Measurements from ENCODE around the gene CREBBP. TPM values are rescaled to one million over a fixed set of nuclear protein-coding genes. Genes with fewer than 3 reads are reported as not detected.

CREBBP gene
- total RNA-seq, 2 experiments from 2014 or later: 53.0 to 56.6 TPM

GRCh38 chr16:3876160-3876559, 4.4 kb downstream of the CREBBP start:
- Mint-ChIP-seq H3K4me1 (peaks cover 51% of the 10 kb centered on the region), H3K27me3 (no peaks in the 10 kb centered on the region), H3K9me3 (no peaks in the 10 kb centered on the region), H3K36me3 (ENCODE audit: low read depth) (peaks cover 29% of the 10 kb centered on the region), H3K4me3 (no peak overlapping the region), H3K27ac (no peak overlapping the region)
- no peak for DNase-seq
- ChIA-PET CTCF (no interaction called here), POLR2A (interaction anchor here (0.6 to 0.9 kb wide), 2 partner anchors 11 to 539 kb away, joined by 3 read pairs; no protein-coding TSS in a partner anchor)

GRCh38 chr16:3874794-3875692, 5.5 kb downstream of the CREBBP start:
- POLR2A ChIA-PET: interaction anchor here (0.9 kb wide), 1 partner anchor 540 kb away, joined by 3 read pairs; no protein-coding TSS in a partner anchor
- CTCF ChIA-PET: no interaction called here

DNA sequence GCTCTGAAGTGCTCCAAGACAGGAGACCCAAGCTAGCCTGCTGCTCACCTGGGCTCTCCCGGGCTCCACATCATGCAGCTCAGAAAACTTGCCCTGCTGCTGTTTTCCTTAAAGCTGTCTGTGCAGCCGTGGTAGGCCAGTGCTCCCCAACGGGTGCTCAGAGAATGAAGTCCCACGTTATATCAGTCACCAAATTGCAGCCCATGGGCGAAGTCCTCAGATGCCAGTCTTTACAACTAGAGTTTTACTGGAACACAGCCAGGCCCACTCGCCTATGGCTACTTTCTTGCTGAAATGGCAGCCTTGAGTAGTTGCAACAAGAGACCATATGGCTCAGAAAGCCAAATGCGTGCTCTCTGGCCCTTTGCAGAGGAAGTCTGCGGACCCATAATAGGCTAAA, 6.3 kb downstream of the CREBBP start:
- Mint-ChIP-seq H3K27me3 (no peaks in the 10 kb centered on the region), H3K4me3 (no peak overlapping the region), H3K4me1 (peaks cover 62% of the 10 kb centered on the region), H3K27ac (no peak overlapping the region), H3K36me3 (ENCODE audit: low read depth) (peaks cover 26% of the 10 kb centered on the region), H3K9me3 (no peaks in the 10 kb centered on the region)
- ChIA-PET CTCF (interaction anchor here (0.5 kb wide), 1 partner anchor 151 kb away, joined by 4 read pairs; no protein-coding TSS in a partner anchor), POLR2A (no interaction called here)
- no peak for DNase-seq

More at GRCh38 chr16:3874794-3875692, 5.5 kb downstream of the CREBBP start:
- no peak overlapping the region for H3K27ac Mint-ChIP-seq
- peaks cover 58% of the 10 kb centered on the region for H3K4me1 Mint-ChIP-seq
- H3K4me3 Mint-ChIP-seq: no peak overlapping the region
- H3K36me3 Mint-ChIP-seq (ENCODE audit: low read depth): peaks cover 29% of the 10 kb centered on the region
- no peaks in the 10 kb centered on the region for H3K27me3 Mint-ChIP-seq
- DNase-seq: no peak
- no peaks in the 10 kb centered on the region for H3K9me3 Mint-ChIP-seq

DNA sequence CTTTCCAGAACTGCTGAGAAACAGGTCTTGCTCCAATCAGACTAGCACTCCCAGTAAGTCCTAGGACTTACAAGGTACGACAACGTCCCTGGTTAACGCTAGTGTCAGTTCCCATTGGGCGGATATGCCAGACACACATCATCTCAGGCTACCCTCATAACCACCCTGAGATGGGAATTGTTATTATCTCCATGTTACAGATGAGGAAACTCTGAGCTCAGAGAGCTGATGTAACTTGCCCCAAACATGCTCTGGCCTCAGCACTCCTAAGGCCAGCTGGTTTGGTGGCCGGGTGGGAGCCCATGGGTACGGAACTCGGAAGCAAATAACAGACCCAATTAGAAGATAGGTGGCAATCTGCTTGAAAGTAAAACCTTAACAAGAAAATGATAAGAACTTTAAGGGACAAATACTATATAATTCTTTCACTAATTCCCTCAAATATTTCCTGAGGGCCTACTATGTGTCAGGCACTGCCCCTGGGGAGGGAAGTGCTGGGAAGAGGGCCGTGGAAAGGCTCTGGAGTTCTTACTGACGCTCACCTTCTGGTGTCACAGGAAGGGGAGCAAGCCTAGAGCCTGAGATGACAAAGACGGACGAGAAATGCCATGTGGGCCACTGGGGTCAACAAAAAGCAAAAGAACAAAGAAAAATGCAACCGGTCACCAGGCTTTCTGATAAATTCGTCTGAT, 6.9 kb downstream of the CREBBP start:
- H3K4me3 Mint-ChIP-seq: no peak overlapping the region
- no peak for DNase-seq
- POLR2A ChIA-PET: interaction anchor here (1.0 kb wide), 1 partner anchor 14 kb away, joined by 3 read pairs; no protein-coding TSS in a partner anchor
- H3K36me3 Mint-ChIP-seq (ENCODE audit: low read depth): peaks cover 22% of the 10 kb centered on the region
- H3K27me3 Mint-ChIP-seq: no peaks in the 10 kb centered on the region
- H3K4me1 Mint-ChIP-seq: peaks cover 59% of the 10 kb centered on the region
- CTCF ChIA-PET: interaction anchor here (0.5 kb wide), 1 partner anchor 150 kb away, joined by 4 read pairs; no protein-coding TSS in a partner anchor
- no peaks in the 10 kb centered on the region for H3K9me3 Mint-ChIP-seq
- no peak overlapping the region for H3K27ac Mint-ChIP-seq

DNA sequence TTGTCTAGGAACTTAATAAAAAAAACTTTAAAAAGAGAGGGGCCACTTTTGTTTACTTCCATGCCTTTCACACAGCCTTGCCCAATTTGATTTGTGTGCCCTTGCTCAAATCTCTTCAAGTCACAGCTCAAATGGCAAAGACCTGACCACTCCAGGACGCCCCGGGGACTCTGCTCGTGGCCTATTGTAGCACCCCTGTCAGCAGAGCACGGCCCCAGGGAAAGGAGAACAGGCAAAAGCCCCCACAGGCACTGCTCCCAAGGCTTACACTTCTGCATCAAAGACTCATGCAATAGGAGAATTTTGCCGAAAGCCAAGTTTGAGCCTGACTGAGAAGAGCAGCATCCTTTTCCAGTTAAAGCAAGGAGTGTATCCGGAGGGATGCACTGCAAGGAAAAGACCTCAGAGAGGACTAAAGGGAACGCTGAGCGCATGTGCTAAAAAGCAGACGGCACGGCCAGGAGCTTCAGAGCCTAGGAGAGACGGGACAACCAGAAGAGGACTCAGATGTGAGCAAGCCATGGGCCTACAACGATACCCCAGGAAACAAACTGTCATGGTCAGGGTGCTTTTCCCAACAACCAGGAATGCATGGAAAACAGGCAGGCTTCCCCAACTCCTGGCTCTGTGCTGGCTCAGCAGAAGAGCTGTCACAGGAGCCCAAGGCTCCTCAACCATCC, 8.2 kb downstream of the CREBBP start:
- Mint-ChIP-seq H3K27me3 (no peaks in the 10 kb centered on the region), H3K27ac (no peak overlapping the region), H3K36me3 (ENCODE audit: low read depth) (peaks cover 12% of the 10 kb centered on the region), H3K9me3 (no peaks in the 10 kb centered on the region), H3K4me3 (no peak overlapping the region), H3K4me1 (peaks cover 51% of the 10 kb centered on the region)
- ChIA-PET POLR2A (interaction anchor here (1.0 to 1.4 kb wide), 3 partner anchors 7 to 13 kb away, joined by 3 to 5 read pairs (median 3); partner anchors contain the start of gene CREBBP), CTCF (no interaction called here)
- no peak for DNase-seq

GRCh38 chr16:3868967-3869366, 11.5 kb downstream of the CREBBP start:
- no peak for DNase-seq
- POLR2A ChIA-PET: interaction anchor here (1.1 to 1.2 kb wide), 2 partner anchors 10 to 12 kb away, joined by 3 to 6 read pairs; no protein-coding TSS in a partner anchor
- Mint-ChIP-seq H3K27ac (no peak overlapping the region), H3K4me3 (no peak overlapping the region), H3K36me3 (ENCODE audit: low read depth) (peaks cover 2% of the 10 kb centered on the region), H3K9me3 (no peaks in the 10 kb centered on the region), H3K27me3 (no peaks in the 10 kb centered on the region), H3K4me1 (peaks cover 34% of the 10 kb centered on the region)
- CTCF ChIA-PET: no interaction called here

DNA sequence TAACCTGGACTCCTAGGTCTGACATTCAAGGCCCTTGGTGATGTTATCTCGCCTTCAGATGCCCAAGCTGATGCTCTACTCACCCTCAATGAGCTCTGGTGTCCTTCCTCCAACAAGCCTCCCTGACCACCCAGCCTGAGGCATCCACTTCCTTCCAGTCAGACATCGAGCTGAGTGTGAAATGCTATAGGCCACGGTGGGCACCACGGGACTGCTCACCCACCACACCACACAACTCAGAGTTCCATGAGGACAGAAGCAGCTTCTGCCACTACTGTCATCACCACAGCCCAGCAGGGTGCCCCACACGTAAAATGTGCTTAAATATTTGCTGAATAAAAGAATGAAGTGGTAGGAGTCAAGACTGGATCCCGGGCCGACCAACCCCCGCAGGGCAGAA, 12.0 kb downstream of the CREBBP start:
- H3K9me3 Mint-ChIP-seq: no peaks in the 10 kb centered on the region
- no peak for DNase-seq
- ChIA-PET CTCF (no interaction called here), POLR2A (interaction anchor here (1.1 to 1.2 kb wide), 2 partner anchors 10 to 12 kb away, joined by 3 to 6 read pairs; no protein-coding TSS in a partner anchor)
- H3K4me3 Mint-ChIP-seq: no peak overlapping the region
- H3K27ac Mint-ChIP-seq: no peak overlapping the region
- no peaks in the 10 kb centered on the region for H3K27me3 Mint-ChIP-seq
- H3K4me1 Mint-ChIP-seq: peaks cover 34% of the 10 kb centered on the region
- H3K36me3 Mint-ChIP-seq (ENCODE audit: low read depth): peaks cover 2% of the 10 kb centered on the region

DNA sequence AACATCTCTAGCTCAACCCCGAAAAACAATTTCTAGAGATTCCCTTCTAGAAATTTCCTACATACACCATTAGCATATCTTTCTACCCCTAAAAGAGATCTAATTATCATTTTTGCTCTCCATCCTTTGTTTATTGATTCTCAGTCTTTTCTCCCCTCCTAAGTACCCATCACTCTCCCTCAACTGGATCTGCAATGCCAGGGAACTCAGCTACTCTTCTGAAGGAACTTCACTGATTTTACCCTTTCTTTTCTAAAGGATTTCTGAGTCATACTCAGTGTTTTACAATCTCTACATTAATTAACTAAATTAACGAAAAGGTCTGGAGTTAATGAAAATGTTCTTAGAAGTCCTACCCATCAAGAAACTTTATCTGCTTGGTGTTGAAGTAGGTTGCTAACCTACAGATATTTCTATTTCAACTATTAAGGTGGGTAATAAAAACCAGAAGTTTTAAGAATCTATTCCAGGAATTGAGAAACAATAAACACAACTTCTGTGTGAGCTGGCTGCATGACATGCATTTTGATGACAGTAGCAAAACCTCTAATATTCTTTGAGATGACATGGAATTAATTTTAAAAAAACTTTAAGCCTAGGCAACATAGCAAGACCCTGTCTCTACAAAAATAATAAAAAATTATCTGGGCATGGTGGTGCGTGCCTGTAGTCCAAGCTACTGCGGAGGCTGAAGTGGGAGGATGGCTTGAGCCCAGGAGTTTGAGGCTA, 13.6 kb downstream of the CREBBP start:
- CTCF ChIA-PET: no interaction called here
- POLR2A ChIA-PET: interaction anchor here (1.0 to 1.8 kb wide), 2 partner anchors 12 to 149 kb away, joined by 3 to 5 read pairs; partner anchors contain the start of gene TRAP1

GRCh38 chr16:3865241-3865640, 15.3 kb downstream of the CREBBP start:
- H3K4me1 Mint-ChIP-seq: peaks cover 22% of the 10 kb centered on the region
- H3K9me3 Mint-ChIP-seq: no peaks in the 10 kb centered on the region
- H3K36me3 Mint-ChIP-seq (ENCODE audit: low read depth): peaks cover 2% of the 10 kb centered on the region
- H3K4me3 Mint-ChIP-seq: no peak overlapping the region
- POLR2A ChIA-PET: interaction anchor here (0.7 kb wide), 2 partner anchors 11 to 263 kb away, joined by 3 read pairs; no protein-coding TSS in a partner anchor
- CTCF ChIA-PET: no interaction called here
- H3K27ac Mint-ChIP-seq: no peak overlapping the region
- no peaks in the 10 kb centered on the region for H3K27me3 Mint-ChIP-seq
- DNase-seq: no peak

More for the DNA sequence above, 13.6 kb downstream of the CREBBP start:
- Mint-ChIP-seq H3K9me3 (no peaks in the 10 kb centered on the region), H3K4me1 (peaks cover 34% of the 10 kb centered on the region), H3K27ac (no peak overlapping the region), H3K27me3 (no peaks in the 10 kb centered on the region), H3K36me3 (ENCODE audit: low read depth) (peaks cover 2% of the 10 kb centered on the region), H3K4me3 (no peak overlapping the region)
- no peak for DNase-seq

- Mint-ChIP-seq H3K27ac (no peak overlapping the region), H3K4me3 (no peak overlapping the region), H3K9me3 (no peaks in the 10 kb centered on the region), H3K4me1 (peaks cover 19% of the 10 kb centered on the region), H3K27me3 (no peaks in the 10 kb centered on the region), H3K36me3 (ENCODE audit: low read depth) (peaks cover 2% of the 10 kb centered on the region)
- DNase-seq: no peak
- CTCF ChIA-PET: no interaction called here
- POLR2A ChIA-PET: no interaction called here
These were observed 16.0 kb downstream of the CREBBP start for GRCh38 chr16:3864562-3864961.

GRCh38 chr16:3863587-3863986, 16.9 kb downstream of the CREBBP start:
- POLR2A ChIA-PET: interaction anchor here (1.2 kb wide), 1 partner anchor 15 kb away, joined by 6 read pairs; no protein-coding TSS in a partner anchor
- peaks cover 13% of the 10 kb centered on the region for H3K4me1 Mint-ChIP-seq
- CTCF ChIA-PET: interaction anchor here (0.6 kb wide), 1 partner anchor 176 kb away, joined by 3 read pairs; no protein-coding TSS in a partner anchor
- H3K9me3 Mint-ChIP-seq: no peaks in the 10 kb centered on the region
- H3K27me3 Mint-ChIP-seq: no peaks in the 10 kb centered on the region
- no peak overlapping the region for H3K27ac Mint-ChIP-seq
- no peak overlapping the region for H3K4me3 Mint-ChIP-seq
- no peak for DNase-seq
- H3K36me3 Mint-ChIP-seq (ENCODE audit: low read depth): peaks cover 2% of the 10 kb centered on the region
